GM21576 (cell line): Measurements from ENCODE around the gene PDXDC1.
"Not testable (repeated sequence)": the region's sequence is repeated elsewhere in the genome, so short reads cannot be mapped to it uniquely, and the experiment has no call there.

Experiments
- ATAC-seq: cut with Tn5 transposase; IDR thresholded peaks from one replicate; pipeline ENCODE4 v1.9.1; 2021; ENCODE audit warnings: mild to moderate bottlenecking, moderate library complexity; ENCODE audit not compliant: unreplicated experiment

PDXDC1 gene

GRCh38 chr16:15148831-15149230 lies 174.0 kb downstream of the PDXDC1 start:
- ATAC-seq, result not testable (repeated sequence)

- ATAC-seq, result not testable (repeated sequence)
Observed at GRCh38 chr16:15149260-15149659, 174.4 kb downstream of the PDXDC1 start.

- not testable (repeated sequence) for ATAC-seq
Observed at GRCh38 chr16:15154005-15154404, 179.2 kb downstream of the PDXDC1 start.

GRCh38 chr16:15154650-15155562 lies 180.1 kb downstream of the PDXDC1 start:
- peak; percentile 67 for ATAC-seq

- not testable (repeated sequence) for ATAC-seq
Observed at GRCh38 chr16:15157644-15158043, 182.8 kb downstream of the PDXDC1 start.

GRCh38 chr16:15159671-15160070 lies 184.8 kb downstream of the PDXDC1 start:
- ATAC-seq, result not testable (repeated sequence)

- not testable (repeated sequence) for ATAC-seq
Observed at GRCh38 chr16:15160571-15160970, 185.7 kb downstream of the PDXDC1 start.

- not testable (repeated sequence) for ATAC-seq
Observed at GRCh38 chr16:15163055-15163454, 188.2 kb downstream of the PDXDC1 start.

- not testable (repeated sequence) for ATAC-seq
Observed at GRCh38 chr16:15166177-15166576, 191.4 kb downstream of the PDXDC1 start.

GRCh38 chr16:15168303-15168702 lies 193.5 kb downstream of the PDXDC1 start:
- not testable (repeated sequence) for ATAC-seq

GRCh38 chr16:15168953-15169652 lies 194.3 kb downstream of the PDXDC1 start:
- ATAC-seq, result not testable (repeated sequence)

- not testable (repeated sequence) for ATAC-seq
Observed at GRCh38 chr16:15179909-15180308, 205.1 kb downstream of the PDXDC1 start.

GRCh38 chr16:15180946-15181345 lies 206.1 kb downstream of the PDXDC1 start:
- not testable (repeated sequence) for ATAC-seq

GRCh38 chr16:15184000-15184399 lies 209.2 kb downstream of the PDXDC1 start:
- not testable (repeated sequence) for ATAC-seq
